Breast epithelium (tissue), 4 donors: Measurements from ENCODE around the gene DMD. TPM values are rescaled to one million over a fixed set of nuclear protein-coding genes. Genes with fewer than 3 reads are reported as not detected.

ENCODE experiments used
- DNase-seq, 2 donors: peaks; one replicate each; pipeline ENCODE4 v3.0.0-alpha.2; 2019; ENCODE audit warnings: low spot score in 2 of 2
- H3K27ac ChIP-seq, 2 donors: fragments of 200-600 bp; sonication (generic) in 1 of 2; one replicate each; pipeline ENCODE4 v1.5.1; 2016 to 2019; ENCODE audit warnings: mild to moderate bottlenecking in 1 of 2
- H3K27me3 ChIP-seq, 2 donors: fragments of 200-600 bp; sonication (generic) in 1 of 2; one replicate each; pipeline versions ENCODE4 v1.5.1 to v1.6.0; 2017 to 2019; ENCODE audit warnings: control low read depth in 1 of 2, mild to moderate bottlenecking in 1 of 2
- H3K36me3 ChIP-seq: fragments of 200-600 bp; one replicate; pipeline ENCODE4 v1.5.1; 2019
- H3K4me1 ChIP-seq, 2 donors: fragments of 200-600 bp; sonication (generic); one replicate each; pipeline ENCODE4 v1.5.1; 2016 to 2019; ENCODE audit warnings: control low read depth in 1 of 2
- H3K4me3 ChIP-seq, 3 donors: fragments of 200-600 bp; sonication (generic); 1 replicate in 2 of 3; 2 replicates in 1 of 3; pipeline ENCODE4 v1.5.1; 2016 to 2019; ENCODE audit warnings: mild to moderate bottlenecking in 3 of 3, moderate library complexity in 2 of 3
- H3K9me3 ChIP-seq, 2 donors: fragments of 200-600 bp; sonication (generic) in 1 of 2; one replicate each; pipeline ENCODE4 v1.5.1; 2016 to 2019; ENCODE audit warnings: control low read depth in 1 of 2
- POLR2A ChIP-seq: fragments of 450-650 bp; IDR thresholded peaks from one replicate; pipeline ENCODE4 v1.6.1; 2016; ENCODE audit warnings: antibody characterized with exemption, mild to moderate bottlenecking, moderate library complexity
- POLR2AphosphoS5 ChIP-seq, 3 donors: sonication (generic); formaldehyde crosslinking; IDR thresholded peaks; one replicate each; pipeline ENCODE4 v1.6.1; 2017; ENCODE audit warnings: antibody characterized with exemption in 3 of 3
- intact Hi-C: fragments of 100-400 bp; cut with DNase I; formaldehyde crosslinking; loops from one replicate; pipeline ENCODE4 v1.15.1; 2023; ENCODE audit warnings: low total_unique reads
- total RNA-seq, 3 donors: library from RNA; depleted of rRNA; stranded (reverse); fragments of >200 nt; gene quantifications; one replicate each; pipeline ENCODE4 v1.1.0, GENCODE V29; 2016
- TF ChIP-seq, protein P1 (sequence below), 3 donors: fragments of 450-650 bp; IDR thresholded peaks; one replicate each; pipeline ENCODE4 v1.5.1; 2016 to 2017; ENCODE audit warnings: antibody characterized with exemption in 3 of 3, mild to moderate bottlenecking in 3 of 3, moderate library complexity in 3 of 3

Gene DMD
- total RNA-seq, 3 donors from 2014 or later = 57.0 to 135 (median 65.2) TPM

DNA sequence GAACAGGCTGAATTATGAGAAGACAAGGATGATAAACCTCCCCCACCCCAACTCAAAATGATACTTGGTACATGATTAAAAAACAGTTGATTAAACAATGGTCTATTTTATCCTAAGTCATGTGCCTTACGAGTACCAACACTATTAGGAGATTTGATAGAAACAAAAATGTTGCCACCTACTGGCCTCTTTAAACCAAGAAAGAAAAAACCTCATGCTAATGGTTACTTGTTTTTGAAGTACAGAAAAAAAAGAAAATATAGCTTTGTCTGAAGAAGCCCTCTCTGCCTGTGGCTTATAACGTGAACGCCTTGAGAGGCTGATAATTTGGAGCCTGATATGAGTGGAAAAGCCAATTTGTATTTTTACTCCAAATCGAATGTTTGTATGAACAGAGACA is 538.2 kb downstream of the DMD start:
- intact Hi-C loops = no loop called here
- H3K36me3 ChIP-seq = no peaks in the 10 kb centered on the region
- H3K9me3 ChIP-seq = no peaks in the 10 kb centered on the region
- no peak for DNase-seq
- no peak for TF ChIP-seq POLR2A
- no peaks in the 10 kb centered on the region for H3K4me1 ChIP-seq
- no peak overlapping the region for H3K27ac ChIP-seq
- H3K27me3 ChIP-seq = peaks cover 0 to 3% of the 10 kb centered on the region in 2 donors
- no peak overlapping the region for H3K4me3 ChIP-seq

DNA sequence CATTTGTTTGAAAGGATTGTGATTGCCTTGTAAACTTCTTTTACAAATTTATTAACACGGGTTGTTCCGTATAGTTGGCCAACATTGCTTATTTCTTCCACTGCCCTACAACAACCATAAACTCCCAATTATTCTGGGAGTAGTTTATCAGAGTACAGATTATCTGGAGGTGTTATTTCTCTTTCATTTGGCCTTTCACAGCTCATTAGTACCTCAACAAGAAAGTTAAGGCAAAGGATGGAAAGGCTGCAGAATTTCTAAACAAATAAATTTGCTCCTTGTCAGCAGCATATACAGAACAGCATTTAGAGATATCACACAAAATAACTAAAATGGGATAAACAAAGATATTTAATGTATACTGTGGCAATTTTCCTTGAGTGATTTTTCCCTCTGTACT is 548.8 kb downstream of the DMD start:
- intact Hi-C loops = no loop called here
- H3K27ac ChIP-seq = no peak overlapping the region
- no peaks in the 10 kb centered on the region for H3K36me3 ChIP-seq
- no peak for DNase-seq
- H3K4me3 ChIP-seq = no peak overlapping the region
- TF ChIP-seq POLR2AphosphoS5 (IDR thresholded peaks at IDR 0.05) (no peak), POLR2A (no peak)
- TF ChIP-seq, protein P1, sequence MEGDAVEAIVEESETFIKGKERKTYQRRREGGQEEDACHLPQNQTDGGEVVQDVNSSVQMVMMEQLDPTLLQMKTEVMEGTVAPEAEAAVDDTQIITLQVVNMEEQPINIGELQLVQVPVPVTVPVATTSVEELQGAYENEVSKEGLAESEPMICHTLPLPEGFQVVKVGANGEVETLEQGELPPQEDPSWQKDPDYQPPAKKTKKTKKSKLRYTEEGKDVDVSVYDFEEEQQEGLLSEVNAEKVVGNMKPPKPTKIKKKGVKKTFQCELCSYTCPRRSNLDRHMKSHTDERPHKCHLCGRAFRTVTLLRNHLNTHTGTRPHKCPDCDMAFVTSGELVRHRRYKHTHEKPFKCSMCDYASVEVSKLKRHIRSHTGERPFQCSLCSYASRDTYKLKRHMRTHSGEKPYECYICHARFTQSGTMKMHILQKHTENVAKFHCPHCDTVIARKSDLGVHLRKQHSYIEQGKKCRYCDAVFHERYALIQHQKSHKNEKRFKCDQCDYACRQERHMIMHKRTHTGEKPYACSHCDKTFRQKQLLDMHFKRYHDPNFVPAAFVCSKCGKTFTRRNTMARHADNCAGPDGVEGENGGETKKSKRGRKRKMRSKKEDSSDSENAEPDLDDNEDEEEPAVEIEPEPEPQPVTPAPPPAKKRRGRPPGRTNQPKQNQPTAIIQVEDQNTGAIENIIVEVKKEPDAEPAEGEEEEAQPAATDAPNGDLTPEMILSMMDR (IDR thresholded peaks at IDR 0.05) = no peak
- H3K9me3 ChIP-seq = no peaks in the 10 kb centered on the region
- H3K27me3 ChIP-seq = no peaks in the 10 kb centered on the region
- H3K4me1 ChIP-seq = no peaks in the 10 kb centered on the region

DNA sequence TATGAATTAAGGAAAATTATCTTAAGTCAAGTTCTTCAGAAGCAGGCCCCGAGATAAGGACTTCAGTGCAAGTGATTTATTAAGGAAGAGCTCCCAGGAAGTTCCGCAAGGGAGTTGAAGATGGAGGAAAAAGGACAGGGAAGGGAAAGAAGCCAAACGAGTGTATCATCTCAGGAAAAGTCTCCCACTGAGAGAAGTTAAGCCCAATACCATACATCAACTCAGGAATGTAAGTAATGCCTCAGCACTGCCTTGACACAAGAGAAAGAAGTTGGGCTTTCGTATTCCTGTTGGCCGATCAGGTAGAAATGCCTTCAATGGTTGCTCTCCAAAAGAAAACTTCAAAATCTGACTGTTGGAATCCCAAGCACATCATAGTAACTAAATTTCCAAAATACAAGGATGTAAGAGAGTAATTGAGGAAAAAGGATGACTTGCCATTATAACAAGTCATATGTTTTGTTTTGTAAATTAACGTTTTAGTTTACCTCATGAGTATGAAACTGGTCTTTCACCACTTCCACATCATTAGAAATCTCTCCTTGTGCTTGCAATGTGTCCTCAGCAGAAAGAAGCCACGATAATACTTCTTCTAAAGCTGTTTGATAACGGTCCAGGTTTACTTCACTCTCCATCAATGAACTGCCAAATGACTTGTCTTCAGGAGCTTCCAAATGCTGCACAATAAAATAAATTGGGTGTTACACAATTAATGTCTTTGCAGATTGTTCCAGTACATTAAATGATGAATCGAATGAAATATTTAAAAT is 566.7 kb downstream of the DMD start:
- no peaks in the 10 kb centered on the region for H3K9me3 ChIP-seq
- intact Hi-C loops = no loop called here

DNA sequence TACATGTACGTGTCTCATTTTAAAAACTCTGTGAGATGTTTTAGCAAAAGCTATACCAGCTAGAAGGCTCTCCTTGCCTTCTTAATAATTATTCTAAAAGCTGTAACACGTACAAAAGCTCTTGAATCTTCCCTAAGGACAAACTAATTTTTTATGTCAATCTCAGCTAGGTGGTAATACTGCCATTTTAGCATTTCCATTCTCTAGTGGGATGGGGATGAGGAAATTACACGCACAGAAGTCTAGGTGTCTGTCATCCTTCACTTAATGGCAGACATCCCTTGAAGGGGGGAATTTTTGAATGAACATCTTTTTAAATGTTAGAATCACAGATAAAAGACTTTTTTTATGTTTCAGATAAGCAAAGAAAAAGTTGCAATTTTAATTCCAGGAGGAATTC is 569.1 kb downstream of the DMD start:
- no peaks in the 10 kb centered on the region for H3K4me1 ChIP-seq
- no peaks in the 10 kb centered on the region for H3K36me3 ChIP-seq
- intact Hi-C loops = no loop called here
- TF ChIP-seq, protein P1 (IDR thresholded peaks at IDR 0.05) = no peak
- no peak for TF ChIP-seq POLR2AphosphoS5 (IDR thresholded peaks at IDR 0.05)
- TF ChIP-seq POLR2A = no peak
- H3K27me3 ChIP-seq = peaks cover 0 to 10% of the 10 kb centered on the region in 2 donors
- no peak overlapping the region for H3K27ac ChIP-seq
- H3K4me3 ChIP-seq = no peak overlapping the region
- DNase-seq = no peak
- no peaks in the 10 kb centered on the region for H3K9me3 ChIP-seq

More for the DNA sequence above, 566.7 kb downstream of the DMD start:
- H3K36me3 ChIP-seq = no peaks in the 10 kb centered on the region
- no peaks in the 10 kb centered on the region for H3K4me1 ChIP-seq
- no peak overlapping the region for H3K27ac ChIP-seq
- H3K4me3 ChIP-seq = no peak overlapping the region
- H3K27me3 ChIP-seq = peaks cover 0 to 10% of the 10 kb centered on the region in 2 donors
- DNase-seq = no peak
- no peak for TF ChIP-seq POLR2AphosphoS5 (IDR thresholded peaks at IDR 0.05)
- TF ChIP-seq, protein P1 (IDR thresholded peaks at IDR 0.05) = no peak
- no peak for TF ChIP-seq POLR2A

DNA sequence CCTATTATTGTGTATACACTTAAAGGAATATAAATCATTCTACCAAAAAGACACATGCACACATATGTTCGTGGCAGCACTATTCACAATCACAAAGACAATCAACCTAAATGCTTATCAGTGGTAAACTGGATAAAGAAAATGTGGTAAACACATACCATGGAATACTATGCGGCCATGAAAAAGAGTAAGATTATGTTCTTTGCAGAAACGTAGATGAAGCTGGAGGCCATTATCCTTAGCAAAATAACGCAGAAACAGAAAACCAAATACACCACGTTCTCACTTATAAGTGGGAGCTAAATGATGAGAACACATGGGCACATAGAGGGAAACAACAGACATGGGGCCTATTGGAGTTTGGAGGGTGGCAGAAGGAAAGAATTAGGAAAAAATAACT is 593.2 kb downstream of the DMD start:
- intact Hi-C loops = no loop called here
- H3K27ac ChIP-seq = no peak overlapping the region
- no peak overlapping the region for H3K4me3 ChIP-seq
- H3K4me1 ChIP-seq = no peaks in the 10 kb centered on the region
- no peak for DNase-seq
- TF ChIP-seq POLR2A (no peak), POLR2AphosphoS5 (IDR thresholded peaks at IDR 0.05) (no peak)
- TF ChIP-seq, protein P1 (IDR thresholded peaks at IDR 0.05) = no peak
- no peaks in the 10 kb centered on the region for H3K36me3 ChIP-seq
- H3K9me3 ChIP-seq = peaks cover 0 to 5% of the 10 kb centered on the region in 2 donors
- peaks cover 0 to 4% of the 10 kb centered on the region in 2 donors for H3K27me3 ChIP-seq
